GM18519 (cell line): ENCODE data around the gene KLKB1.

Source experiments
- ATAC-seq: cut with Tn5 transposase; IDR thresholded peaks from one replicate; pipeline ENCODE4 v1.9.1; 2021; ENCODE audit warnings: mild to moderate bottlenecking, moderate library complexity; ENCODE audit not compliant: unreplicated experiment, low FRiP score

KLKB1 gene

GRCh38 chr4:186227221-186227620, at the start of gene KLKB1:
KLKB1 (plus strand) TSS chr4:186227507; CDS start chr4:186228196, 689 bp downstream.
- no peak for ATAC-seq

GRCh38 chr4:186188107-186188506, 39.2 kb upstream of the KLKB1 start:
- ATAC-seq: no peak

GRCh38 chr4:186189656-186190055, 37.7 kb upstream of the KLKB1 start:
- ATAC-seq: no peak

- ATAC-seq: peak; percentile 12
These were observed 36.6 kb upstream of the KLKB1 start for GRCh38 chr4:186190581-186191199.

- peak; percentile 85 for ATAC-seq
These were observed 35.9 kb upstream of the KLKB1 start, which contains the start of gene CYP4V2 for GRCh38 chr4:186191200-186192065. CYP4V2 (plus strand) TSS chr4:186191567; CDS start chr4:186191824, 257 bp downstream.

- ATAC-seq: no peak
These were observed 35.2 kb upstream of the KLKB1 start for GRCh38 chr4:186192066-186192612.

- no peak for ATAC-seq
These were observed 33.5 kb upstream of the KLKB1 start for GRCh38 chr4:186193851-186194250.

GRCh38 chr4:186196063-186196462, 31.2 kb upstream of the KLKB1 start:
- no peak for ATAC-seq

- ATAC-seq: no peak
These were observed 26.8 kb upstream of the KLKB1 start for GRCh38 chr4:186200516-186200915.

- ATAC-seq: no peak
These were observed 26.3 kb upstream of the KLKB1 start for GRCh38 chr4:186201010-186201409.

GRCh38 chr4:186201535-186202230, 25.6 kb upstream of the KLKB1 start:
- ATAC-seq: peak; percentile 90

- no peak for ATAC-seq
These were observed 24.7 kb upstream of the KLKB1 start for GRCh38 chr4:186202490-186203140.

GRCh38 chr4:186203406-186203805, 23.9 kb upstream of the KLKB1 start:
- no peak for ATAC-seq

- peak; percentile 48 for ATAC-seq
These were observed 23.2 kb upstream of the KLKB1 start for GRCh38 chr4:186204103-186204559.

- no peak for ATAC-seq
These were observed 22.6 kb upstream of the KLKB1 start for GRCh38 chr4:186204686-186205085.

GRCh38 chr4:186205156-186205555, 22.2 kb upstream of the KLKB1 start:
- ATAC-seq: no peak

GRCh38 chr4:186216465-186217024, 10.8 kb upstream of the KLKB1 start:
- ATAC-seq: no peak

GRCh38 chr4:186217733-186218293, 9.5 kb upstream of the KLKB1 start:
- no peak for ATAC-seq

- ATAC-seq: no peak
These were observed 5.7 kb upstream of the KLKB1 start for GRCh38 chr4:186221624-186222023.

GRCh38 chr4:186225848-186226247, 1.5 kb upstream of the KLKB1 start:
- ATAC-seq: no peak
